Measurements from ENCODE around the gene CLIP4. TPM values are rescaled to one million over a fixed set of nuclear protein-coding genes. Genes with fewer than 3 reads are reported as not detected.
A peak's percentile ranks its signal among the peaks of the same experiment; 100 is the strongest.
"Not testable (repeated sequence)": the region's sequence is repeated elsewhere in the genome, so short reads cannot be mapped to it uniquely, and the experiment has no call there.

CLIP4 gene
- polyA plus RNA-seq, 1 experiment, result 38.8 TPM

DNA sequence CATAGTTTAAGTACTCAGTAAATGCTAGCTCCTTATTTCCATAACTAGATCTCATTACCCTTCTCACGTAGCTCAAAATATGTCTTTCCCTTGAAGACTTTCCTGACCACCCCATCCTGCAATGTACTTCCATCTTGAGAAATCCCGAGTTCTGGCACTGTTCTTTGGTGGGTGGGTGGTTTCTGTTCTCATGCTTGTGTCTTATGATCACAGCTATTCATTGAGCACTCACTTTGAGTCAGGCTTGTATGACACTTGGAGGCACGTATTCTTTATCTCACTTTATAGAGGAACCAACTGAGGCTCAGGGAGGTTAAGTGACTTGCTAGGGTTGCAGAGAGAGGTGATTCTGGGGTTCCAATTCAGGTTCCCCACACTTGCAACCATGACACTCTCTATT is 9.0 kb upstream of the CLIP4 start:
- H3K36me3 ChIP-seq (ENCODE audit: control insufficient read depth, insufficient read depth, low read length), result no peaks in the 10 kb centered on the region
- H3K27me3 ChIP-seq (ENCODE audit: control insufficient read depth, insufficient read depth, low read length), result no peaks in the 10 kb centered on the region
- H3K4me3 ChIP-seq (ENCODE audit: low read depth, low read length), result no peak overlapping the region
- CTCF ChIA-PET, result no interaction called here
- TF ChIP-seq, protein P1, sequence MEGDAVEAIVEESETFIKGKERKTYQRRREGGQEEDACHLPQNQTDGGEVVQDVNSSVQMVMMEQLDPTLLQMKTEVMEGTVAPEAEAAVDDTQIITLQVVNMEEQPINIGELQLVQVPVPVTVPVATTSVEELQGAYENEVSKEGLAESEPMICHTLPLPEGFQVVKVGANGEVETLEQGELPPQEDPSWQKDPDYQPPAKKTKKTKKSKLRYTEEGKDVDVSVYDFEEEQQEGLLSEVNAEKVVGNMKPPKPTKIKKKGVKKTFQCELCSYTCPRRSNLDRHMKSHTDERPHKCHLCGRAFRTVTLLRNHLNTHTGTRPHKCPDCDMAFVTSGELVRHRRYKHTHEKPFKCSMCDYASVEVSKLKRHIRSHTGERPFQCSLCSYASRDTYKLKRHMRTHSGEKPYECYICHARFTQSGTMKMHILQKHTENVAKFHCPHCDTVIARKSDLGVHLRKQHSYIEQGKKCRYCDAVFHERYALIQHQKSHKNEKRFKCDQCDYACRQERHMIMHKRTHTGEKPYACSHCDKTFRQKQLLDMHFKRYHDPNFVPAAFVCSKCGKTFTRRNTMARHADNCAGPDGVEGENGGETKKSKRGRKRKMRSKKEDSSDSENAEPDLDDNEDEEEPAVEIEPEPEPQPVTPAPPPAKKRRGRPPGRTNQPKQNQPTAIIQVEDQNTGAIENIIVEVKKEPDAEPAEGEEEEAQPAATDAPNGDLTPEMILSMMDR (IDR thresholded peaks at IDR 0.05; ENCODE audit: insufficient read depth, low read depth, low read length), result no peak
- no peak for DNase-seq (ENCODE audit: low read depth)
- POLR2A ChIA-PET, result no interaction called here

DNA sequence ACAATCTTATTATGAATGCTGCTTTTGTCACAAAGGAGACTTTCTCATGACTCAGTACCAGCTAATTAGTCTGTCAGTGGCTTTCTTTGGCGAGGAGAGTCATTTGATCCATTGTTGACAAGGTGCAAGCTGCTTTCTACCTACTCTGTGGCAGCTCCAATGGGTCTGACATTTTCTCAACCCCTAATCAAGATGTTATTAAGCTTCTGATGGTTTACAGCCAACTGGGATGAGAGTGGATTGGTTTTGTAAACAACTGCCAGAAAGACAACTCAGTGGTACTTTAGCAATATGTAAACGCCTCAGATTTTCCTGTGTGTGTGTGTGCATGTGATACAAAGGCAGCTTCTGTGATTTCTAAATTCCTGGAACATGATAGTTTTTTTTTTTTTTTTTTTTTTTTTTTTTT is 8.2 kb upstream of the CLIP4 start:
- Histone ChIP-seq H3K27me3 (ENCODE audit: control insufficient read depth, insufficient read depth, low read length) (no peaks in the 10 kb centered on the region), H3K36me3 (ENCODE audit: control insufficient read depth, insufficient read depth, low read length) (no peaks in the 10 kb centered on the region), H3K4me3 (ENCODE audit: low read depth, low read length) (no peak overlapping the region)
- POLR2A ChIA-PET, result no interaction called here
- CTCF ChIA-PET, result interaction anchor here (1.2 kb wide), 1 partner anchor 10 kb away, joined by 6 read pairs; no protein-coding TSS in a partner anchor
- TF ChIP-seq, protein P1 (IDR thresholded peaks at IDR 0.05; ENCODE audit: insufficient read depth, low read depth, low read length), result no peak
- DNase-seq (ENCODE audit: low read depth), result no peak

- H3K27me3 ChIP-seq (ENCODE audit: control insufficient read depth, insufficient read depth, low read length); H3K4me3 ChIP-seq (ENCODE audit: low read depth, low read length); POLR2A ChIA-PET; DNase-seq (ENCODE audit: low read depth); H3K36me3 ChIP-seq (ENCODE audit: control insufficient read depth, insufficient read depth, low read length): not testable (repeated sequence)
- CTCF ChIA-PET, result interaction anchor here (0.7 to 1.2 kb wide), 2 partner anchors 10 to 36 kb away, joined by 3 to 6 read pairs; no protein-coding TSS in a partner anchor
These were observed 7.7 kb upstream of the CLIP4 start for GRCh38 chr2:29107547-29107946.

DNA sequence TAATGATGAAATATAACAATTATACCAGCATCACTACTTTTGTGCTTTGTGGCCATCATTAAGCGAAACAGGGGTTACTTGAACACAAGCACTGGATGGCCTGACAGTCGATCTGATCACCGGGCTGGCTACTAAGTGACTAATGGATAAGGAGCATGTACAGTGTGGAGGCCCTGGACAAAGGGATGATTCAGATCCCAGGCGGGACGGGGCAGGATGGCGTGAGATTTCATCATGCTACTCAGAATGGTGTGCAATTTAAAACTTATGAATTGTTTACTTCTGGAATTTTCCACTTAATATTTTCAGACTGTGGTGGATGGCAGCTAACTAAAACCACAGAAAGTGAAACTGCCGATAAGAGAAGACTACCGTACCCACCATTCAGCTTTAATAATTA is 7.0 kb upstream of the CLIP4 start:
- Histone ChIP-seq H3K27me3 (ENCODE audit: control insufficient read depth, insufficient read depth, low read length) (no peaks in the 10 kb centered on the region), H3K36me3 (ENCODE audit: control insufficient read depth, insufficient read depth, low read length) (no peaks in the 10 kb centered on the region), H3K4me3 (ENCODE audit: low read depth, low read length) (no peak overlapping the region)
- ChIA-PET CTCF (no interaction called here), POLR2A (no interaction called here)
- TF ChIP-seq, protein P1 (IDR thresholded peaks at IDR 0.05; ENCODE audit: insufficient read depth, low read depth, low read length), result no peak
- DNase-seq (ENCODE audit: low read depth), result peak; percentile 72

DNA sequence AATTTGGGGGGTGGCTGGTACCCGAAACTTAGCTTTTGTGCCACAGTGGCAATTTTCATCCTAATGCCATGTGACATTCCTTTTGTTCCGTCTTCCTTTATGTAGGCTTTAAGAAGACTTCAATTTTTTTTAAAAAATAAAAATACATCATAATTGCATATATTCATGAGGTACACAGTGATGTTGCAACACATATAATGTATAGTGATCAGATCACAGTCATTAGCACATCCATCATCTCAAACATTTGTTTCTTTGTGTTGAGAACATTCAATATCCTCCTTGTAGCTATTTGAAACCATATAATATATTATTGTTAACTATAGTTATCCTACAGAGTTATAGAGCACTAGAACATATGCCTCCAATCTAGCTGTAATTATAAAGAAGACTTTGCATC is 6.0 kb upstream of the CLIP4 start:
- H3K27me3 ChIP-seq (ENCODE audit: control insufficient read depth, insufficient read depth, low read length), result no peaks in the 10 kb centered on the region
- H3K36me3 ChIP-seq (ENCODE audit: control insufficient read depth, insufficient read depth, low read length), result no peaks in the 10 kb centered on the region
- TF ChIP-seq, protein P1 (IDR thresholded peaks at IDR 0.05; ENCODE audit: insufficient read depth, low read depth, low read length), result no peak
- POLR2A ChIA-PET, result no interaction called here
- CTCF ChIA-PET, result no interaction called here
- no peak for DNase-seq (ENCODE audit: low read depth)
- no peak overlapping the region for H3K4me3 ChIP-seq (ENCODE audit: low read depth, low read length)

DNA sequence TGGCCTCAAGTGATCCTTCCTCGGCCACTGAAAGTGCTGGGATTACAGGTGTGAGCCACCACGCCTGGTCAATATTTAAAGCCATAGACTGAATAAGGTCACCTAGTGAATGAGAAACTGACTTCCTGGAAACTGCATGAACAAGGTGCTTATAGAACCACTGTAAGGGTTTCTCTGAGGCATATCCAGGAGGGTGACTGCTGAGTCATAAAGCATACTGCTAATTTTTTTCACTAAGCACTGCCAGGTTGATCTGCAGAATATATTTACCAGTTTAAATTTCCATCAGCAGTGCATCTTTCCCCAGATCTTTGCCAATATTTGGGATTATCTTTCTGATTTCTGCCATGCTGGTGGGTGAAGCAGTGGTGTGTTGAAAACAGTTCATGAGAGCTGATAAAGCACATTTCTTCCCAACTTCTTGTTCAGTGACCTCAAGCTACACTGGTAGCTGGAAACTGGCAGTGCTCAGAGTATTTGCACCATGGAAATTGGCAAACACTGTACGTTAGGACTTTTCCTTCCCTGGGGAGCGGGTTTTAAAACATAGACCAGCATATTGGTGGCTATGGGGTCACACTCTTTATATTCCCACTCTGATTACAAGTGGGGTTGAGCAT is 4.2 kb upstream of the CLIP4 start:
- no peaks in the 10 kb centered on the region for H3K36me3 ChIP-seq (ENCODE audit: control insufficient read depth, insufficient read depth, low read length)
- H3K4me3 ChIP-seq (ENCODE audit: low read depth, low read length), result no peak overlapping the region
- POLR2A ChIA-PET, result no interaction called here
- CTCF ChIA-PET, result no interaction called here
- TF ChIP-seq, protein P1 (IDR thresholded peaks at IDR 0.05; ENCODE audit: insufficient read depth, low read depth, low read length), result no peak
- H3K27me3 ChIP-seq (ENCODE audit: control insufficient read depth, insufficient read depth, low read length), result no peaks in the 10 kb centered on the region
- no peak for DNase-seq (ENCODE audit: low read depth)
